Mucosa of rectum (tissue), 2 donors: ENCODE measurements around the gene PPM1F.

ENCODE experiments used
- H3K27ac ChIP-seq, 2 donors: one replicate each; pipeline ENCODE4 v1.7.0; 2013; ENCODE audit warnings: inconsistent platforms in 2 of 2, low read depth in 2 of 2, low read length in 2 of 2
- H3K27me3 ChIP-seq, 2 donors: one replicate each; pipeline ENCODE4 v1.7.0; 2013; ENCODE audit warnings: low read length in 2 of 2; ENCODE audit not compliant: control insufficient read depth in 2 of 2, insufficient read depth in 2 of 2
- H3K36me3 ChIP-seq, 2 donors: one replicate each; pipeline ENCODE4 v1.7.0; 2013; ENCODE audit warnings: low read length in 2 of 2; ENCODE audit not compliant: control insufficient read depth in 2 of 2, insufficient read depth in 2 of 2
- H3K4me1 ChIP-seq, 2 donors: one replicate each; pipeline ENCODE4 v1.7.0; 2013; ENCODE audit warnings: low read length in 2 of 2, mild to moderate bottlenecking in 1 of 2; ENCODE audit not compliant: control insufficient read depth in 2 of 2, insufficient read depth in 2 of 2
- H3K4me3 ChIP-seq, 2 donors: one replicate each; pipeline ENCODE4 v1.7.0; 2013; ENCODE audit warnings: low read length in 2 of 2
- H3K9ac ChIP-seq, 2 donors: one replicate each; pipeline ENCODE4 v1.7.0; 2013; ENCODE audit warnings: low read length in 2 of 2, low read depth in 1 of 2, mild to moderate bottlenecking in 1 of 2
- H3K9me3 ChIP-seq, 2 donors: one replicate each; pipeline ENCODE4 v1.7.0; 2013; ENCODE audit warnings: low read length in 2 of 2; ENCODE audit not compliant: control insufficient read depth in 2 of 2
- donor health status: healthy.
- donor health status: Normal muscosa, but diverticular disease.

PPM1F gene

GRCh38 chr22:21977814-21978213 is 25.2 kb upstream of the PPM1F start:
- peaks cover 5 to 9% of the 10 kb centered on the region in 2 donors for H3K4me1 ChIP-seq
- H3K4me3 ChIP-seq, result no peak overlapping the region
- H3K9ac ChIP-seq, result no peak overlapping the region
- no peaks in the 10 kb centered on the region for H3K9me3 ChIP-seq
- no peak overlapping the region for H3K27ac ChIP-seq
- no peaks in the 10 kb centered on the region for H3K27me3 ChIP-seq
- peaks cover 25 to 32% of the 10 kb centered on the region in 2 donors for H3K36me3 ChIP-seq

GRCh38 chr22:21975854-21976345 is 23.3 kb upstream of the PPM1F start:
- H3K27ac ChIP-seq, result no peak overlapping the region
- no peaks in the 10 kb centered on the region for H3K9me3 ChIP-seq
- H3K9ac ChIP-seq, result no peak overlapping the region
- peaks cover 36 to 51% of the 10 kb centered on the region in 2 donors for H3K36me3 ChIP-seq
- H3K4me1 ChIP-seq, result no peaks in the 10 kb centered on the region
- H3K27me3 ChIP-seq, result no peaks in the 10 kb centered on the region
- no peak overlapping the region for H3K4me3 ChIP-seq

GRCh38 chr22:21975273-21975672 is 22.6 kb upstream of the PPM1F start:
- peaks cover 42 to 51% of the 10 kb centered on the region in 2 donors for H3K36me3 ChIP-seq

GRCh38 chr22:21974058-21974649 is 21.5 kb upstream of the PPM1F start:
- Histone ChIP-seq H3K27me3 (no peaks in the 10 kb centered on the region), H3K4me3 (no peak overlapping the region), H3K27ac (no peak overlapping the region), H3K4me1 (no peaks in the 10 kb centered on the region), H3K9me3 (no peaks in the 10 kb centered on the region), H3K9ac (no peak overlapping the region), H3K36me3 (peaks cover 47 to 58% of the 10 kb centered on the region in 2 donors)

More at GRCh38 chr22:21975273-21975672, 22.6 kb upstream of the PPM1F start:
- H3K27me3 ChIP-seq, result no peaks in the 10 kb centered on the region
- no peaks in the 10 kb centered on the region for H3K9me3 ChIP-seq
- no peak overlapping the region for H3K9ac ChIP-seq
- no peak overlapping the region for H3K27ac ChIP-seq
- no peak overlapping the region for H3K4me3 ChIP-seq
- H3K4me1 ChIP-seq, result no peaks in the 10 kb centered on the region

GRCh38 chr22:21972806-21973205 is 20.2 kb upstream of the PPM1F start:
- Histone ChIP-seq H3K36me3 (peaks cover 48 to 66% of the 10 kb centered on the region in 2 donors), H3K27ac (no peak overlapping the region), H3K9me3 (no peaks in the 10 kb centered on the region), H3K9ac (no peak overlapping the region), H3K4me3 (no peak overlapping the region), H3K4me1 (no peaks in the 10 kb centered on the region), H3K27me3 (no peaks in the 10 kb centered on the region)

- H3K4me3 ChIP-seq, result no peak overlapping the region
- H3K9ac ChIP-seq, result no peak overlapping the region
- no peaks in the 10 kb centered on the region for H3K4me1 ChIP-seq
- H3K27me3 ChIP-seq, result no peaks in the 10 kb centered on the region
- no peaks in the 10 kb centered on the region for H3K9me3 ChIP-seq
- H3K36me3 ChIP-seq, result peaks cover 53 to 71% of the 10 kb centered on the region in 2 donors
- H3K27ac ChIP-seq, result no peak overlapping the region
These were observed 19.7 kb upstream of the PPM1F start for GRCh38 chr22:21972293-21972779.

- H3K27me3 ChIP-seq, result no peaks in the 10 kb centered on the region
- no peak overlapping the region for H3K9ac ChIP-seq
- H3K4me1 ChIP-seq, result no peaks in the 10 kb centered on the region
- peaks cover 57 to 76% of the 10 kb centered on the region in 2 donors for H3K36me3 ChIP-seq
- H3K27ac ChIP-seq, result no peak overlapping the region
- no peak overlapping the region for H3K4me3 ChIP-seq
- no peaks in the 10 kb centered on the region for H3K9me3 ChIP-seq
These were observed 19.2 kb upstream of the PPM1F start for GRCh38 chr22:21971858-21972275.

- Histone ChIP-seq H3K4me1 (no peaks in the 10 kb centered on the region), H3K36me3 (peaks cover 65 to 81% of the 10 kb centered on the region in 2 donors), H3K9me3 (no peaks in the 10 kb centered on the region), H3K27ac (no peak overlapping the region), H3K27me3 (no peaks in the 10 kb centered on the region), H3K9ac (no peak overlapping the region), H3K4me3 (no peak overlapping the region)
These were observed 18.4 kb upstream of the PPM1F start for GRCh38 chr22:21970800-21971617.

GRCh38 chr22:21970037-21970799 is 17.6 kb upstream of the PPM1F start:
- no peaks in the 10 kb centered on the region for H3K27me3 ChIP-seq
- no peak overlapping the region for H3K4me3 ChIP-seq
- H3K9ac ChIP-seq, result no peak overlapping the region
- no peaks in the 10 kb centered on the region for H3K4me1 ChIP-seq
- no peak overlapping the region for H3K27ac ChIP-seq
- no peaks in the 10 kb centered on the region for H3K9me3 ChIP-seq
- peaks cover 66 to 77% of the 10 kb centered on the region in 2 donors for H3K36me3 ChIP-seq
